GM19328 (cell line): ENCODE data around the gene OR2T3.
"Not testable (repeated sequence)": the region's sequence is repeated elsewhere in the genome, so short reads cannot be mapped to it uniquely, and the experiment has no call there.

Experiments
- ATAC-seq: cut with Tn5 transposase; IDR thresholded peaks from one replicate; pipeline ENCODE4 v1.9.1; 2021; ENCODE audit warnings: mild to moderate bottlenecking, moderate library complexity; ENCODE audit not compliant: unreplicated experiment

OR2T3 gene, protein sequence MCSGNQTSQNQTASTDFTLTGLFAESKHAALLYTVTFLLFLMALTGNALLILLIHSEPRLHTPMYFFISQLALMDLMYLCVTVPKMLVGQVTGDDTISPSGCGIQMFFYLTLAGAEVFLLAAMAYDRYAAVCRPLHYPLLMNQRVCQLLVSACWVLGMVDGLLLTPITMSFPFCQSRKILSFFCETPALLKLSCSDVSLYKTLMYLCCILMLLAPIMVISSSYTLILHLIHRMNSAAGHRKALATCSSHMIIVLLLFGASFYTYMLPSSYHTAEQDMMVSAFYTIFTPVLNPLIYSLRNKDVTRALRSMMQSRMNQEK

DNA sequence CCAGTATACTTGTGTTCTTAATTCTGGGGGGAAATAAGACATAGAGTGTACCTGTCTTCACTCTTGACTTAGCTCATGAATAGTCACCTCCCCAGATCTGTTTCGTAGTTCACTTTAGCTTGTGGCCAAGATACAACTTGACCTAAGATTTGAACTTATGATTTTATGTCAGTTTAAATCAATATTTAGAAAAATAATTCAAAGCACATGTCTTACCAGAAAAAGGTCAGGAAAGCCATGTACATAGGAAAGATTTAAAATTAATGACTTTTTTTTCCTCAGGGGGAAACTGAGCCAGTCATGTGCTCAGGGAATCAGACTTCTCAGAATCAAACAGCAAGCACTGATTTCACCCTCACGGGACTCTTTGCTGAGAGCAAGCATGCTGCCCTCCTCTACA lies at the start of gene OR2T3:
OR2T3 (plus strand) TSS at position 301 of the 400 bp plus-strand sequence; CDS start at position 301, 0 bp downstream.
- ATAC-seq: not testable (repeated sequence)

DNA sequence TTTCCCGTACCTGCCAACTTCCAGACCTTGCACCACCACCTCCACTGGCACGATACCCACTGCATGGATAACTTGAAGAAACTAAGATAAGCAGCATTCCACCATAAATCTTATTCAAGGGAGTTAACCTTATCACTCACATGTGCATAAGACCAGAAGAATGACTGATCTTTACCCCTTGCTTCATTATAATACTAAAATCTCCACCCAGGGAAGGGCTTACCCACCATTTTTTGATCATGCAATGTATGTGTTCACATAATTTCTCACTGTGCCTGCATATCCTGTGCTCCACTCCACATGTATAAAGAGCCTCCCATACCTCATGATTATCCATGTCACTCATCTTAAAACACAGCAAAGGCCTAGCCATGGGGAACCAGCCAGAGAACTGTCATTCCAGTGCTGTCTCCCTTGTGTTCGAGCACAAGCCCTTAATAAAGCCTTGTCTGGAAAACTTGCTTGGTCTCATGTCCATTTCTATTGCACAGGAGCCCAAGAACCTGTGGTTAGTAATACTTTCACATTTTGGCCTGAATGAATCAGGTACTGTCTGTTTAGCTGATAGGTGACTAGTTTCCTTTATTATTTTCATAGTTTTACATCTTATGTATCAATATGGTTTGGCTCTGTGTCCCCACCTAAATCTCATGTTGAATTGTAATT lies 45.5 kb upstream of the OR2T3 start:
- ATAC-seq: peak; percentile 30

DNA sequence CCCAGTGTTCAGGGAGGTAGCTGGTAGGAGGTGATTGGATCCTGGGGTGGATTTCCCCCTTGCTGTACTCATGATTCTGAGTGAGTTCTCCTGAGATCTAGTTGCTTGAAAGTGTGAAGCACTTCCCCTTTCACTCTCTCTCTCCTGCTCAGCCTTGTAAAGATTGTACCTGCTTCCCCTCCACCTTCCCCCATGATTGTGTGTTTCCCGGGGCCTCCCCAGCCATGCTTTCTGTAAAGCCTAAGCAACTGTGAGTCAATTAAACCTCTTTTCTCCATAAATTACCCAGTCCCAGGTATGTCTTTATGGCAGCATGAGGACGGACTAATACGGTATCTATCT lies 45.0 kb upstream of the OR2T3 start:
- ATAC-seq: peak; percentile 95

DNA sequence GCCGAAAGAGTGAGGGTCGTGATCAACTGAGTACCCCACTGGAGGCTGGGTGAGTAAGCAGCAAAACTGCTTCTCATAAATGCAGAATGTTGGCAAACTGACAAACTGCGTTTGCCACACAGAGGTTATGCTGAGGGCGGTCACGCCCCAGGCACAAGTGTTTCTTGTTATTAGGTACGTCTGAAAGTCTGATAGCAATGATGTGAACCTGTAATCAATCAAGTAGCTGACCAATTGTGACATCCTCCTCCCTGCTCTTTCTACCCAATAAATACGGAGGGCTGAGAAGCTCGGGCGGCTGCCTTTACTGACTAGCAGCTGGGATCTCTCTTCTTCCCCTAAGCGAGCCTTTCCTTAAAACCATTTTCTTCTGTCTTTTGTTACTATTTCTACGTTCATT lies 41.5 kb upstream of the OR2T3 start:
- not testable (repeated sequence) for ATAC-seq

DNA sequence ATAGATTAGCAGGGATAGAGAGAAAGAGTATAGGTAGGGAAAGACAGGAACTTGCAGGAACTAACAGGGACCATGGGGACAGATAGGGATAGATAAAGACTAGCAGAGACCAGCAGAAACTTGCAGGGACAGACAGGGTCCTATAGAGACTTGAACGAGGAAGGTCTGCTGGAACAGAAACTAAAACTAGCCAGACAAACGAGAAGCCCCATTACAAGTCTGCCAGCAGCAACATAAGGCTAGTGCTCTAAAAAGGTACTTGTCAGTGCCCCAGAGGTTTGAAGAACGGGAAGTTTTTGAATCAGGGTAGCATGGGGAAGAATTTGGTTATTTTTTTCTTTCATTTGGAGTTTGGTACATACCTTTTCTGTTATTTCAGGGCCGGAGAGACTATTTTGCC lies 41.0 kb upstream of the OR2T3 start:
- not testable (repeated sequence) for ATAC-seq

DNA sequence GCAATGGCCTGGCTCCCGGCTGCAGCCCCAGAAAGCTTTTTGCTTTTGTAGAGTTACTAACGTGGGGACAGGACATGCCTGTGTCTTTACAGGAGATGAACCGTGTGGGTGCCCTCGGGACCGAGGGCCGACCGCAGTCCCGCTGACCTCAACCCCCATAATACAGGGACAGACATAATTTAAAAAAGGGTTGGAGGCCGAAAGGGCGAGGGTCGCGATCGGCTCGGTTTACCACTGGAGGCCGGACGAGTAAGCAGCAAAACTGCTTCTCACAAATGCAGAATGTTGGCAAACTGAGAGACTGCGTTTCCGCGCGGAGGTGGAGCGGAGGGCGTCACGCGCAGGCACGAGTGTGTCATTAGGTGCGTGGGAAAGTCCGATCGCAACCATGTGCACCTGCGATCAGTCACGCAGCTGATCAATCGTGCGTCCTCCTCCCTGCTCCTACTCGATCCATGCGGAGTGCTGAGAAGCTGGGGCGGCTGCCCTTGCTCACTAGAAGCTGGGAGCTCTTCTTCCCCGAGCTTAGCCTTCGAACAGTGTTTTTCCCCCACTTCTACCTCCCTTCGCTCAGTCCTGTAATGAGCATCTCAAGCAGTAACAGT lies 39.2 kb upstream of the OR2T3 start:
- ATAC-seq: not testable (repeated sequence)

DNA sequence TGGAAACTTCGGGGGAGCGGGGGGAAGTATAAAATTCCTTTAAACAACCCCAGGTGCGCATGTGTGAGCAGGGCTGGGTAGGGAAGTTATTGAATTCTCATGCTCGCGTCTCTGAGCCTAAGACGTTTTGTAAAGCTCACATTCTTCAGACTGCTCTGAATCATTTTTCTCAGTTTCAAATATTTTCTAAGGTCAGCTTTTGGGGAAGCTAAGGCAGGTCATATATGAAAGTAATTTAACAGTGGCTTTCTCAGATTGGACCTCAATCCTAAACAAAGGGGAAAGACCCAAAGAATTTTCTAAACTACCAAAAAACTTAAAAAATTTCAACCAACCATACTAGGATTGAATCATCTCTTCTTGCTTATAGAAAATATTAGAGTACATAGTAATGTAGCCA lies 38.2 kb upstream of the OR2T3 start:
- not testable (repeated sequence) for ATAC-seq

DNA sequence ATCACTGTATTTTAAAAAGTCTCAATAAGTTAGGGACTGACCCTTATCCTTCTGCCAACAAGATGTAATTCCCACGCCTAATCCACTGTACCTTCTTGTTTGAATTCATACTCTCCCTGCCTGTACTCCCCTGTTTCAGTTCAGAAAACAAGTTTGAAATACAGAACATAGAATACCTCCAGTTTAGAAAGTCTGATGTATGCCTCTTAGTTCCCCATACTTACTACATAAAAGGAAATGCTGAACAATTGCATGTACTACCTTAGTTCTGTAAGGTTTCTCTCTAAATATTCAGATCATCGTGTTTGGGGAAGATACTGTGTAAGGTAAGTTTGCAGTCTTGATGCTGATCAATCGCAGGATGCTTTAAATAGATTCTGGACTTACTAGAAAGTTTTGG lies 36.8 kb upstream of the OR2T3 start:
- ATAC-seq: peak; percentile 44

DNA sequence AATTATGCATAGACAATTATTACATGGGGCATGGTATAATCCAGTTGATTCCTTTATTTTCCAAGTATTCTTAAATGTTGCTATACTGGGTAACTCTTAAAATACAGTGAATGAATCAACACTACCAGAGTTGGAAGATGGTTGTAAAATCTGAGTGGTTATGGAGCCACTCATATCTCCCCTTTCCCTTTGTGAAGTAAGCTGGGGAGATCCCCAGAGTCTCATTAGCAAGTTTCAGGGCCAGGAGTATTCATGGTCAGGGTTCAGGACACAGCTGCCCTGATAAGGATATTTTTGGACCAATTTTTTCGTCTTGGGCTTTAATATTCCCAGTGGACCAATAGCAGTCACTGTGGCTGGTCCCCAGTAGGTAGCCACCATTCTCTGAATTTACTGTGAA lies 34.5 kb upstream of the OR2T3 start:
- not testable (repeated sequence) for ATAC-seq

DNA sequence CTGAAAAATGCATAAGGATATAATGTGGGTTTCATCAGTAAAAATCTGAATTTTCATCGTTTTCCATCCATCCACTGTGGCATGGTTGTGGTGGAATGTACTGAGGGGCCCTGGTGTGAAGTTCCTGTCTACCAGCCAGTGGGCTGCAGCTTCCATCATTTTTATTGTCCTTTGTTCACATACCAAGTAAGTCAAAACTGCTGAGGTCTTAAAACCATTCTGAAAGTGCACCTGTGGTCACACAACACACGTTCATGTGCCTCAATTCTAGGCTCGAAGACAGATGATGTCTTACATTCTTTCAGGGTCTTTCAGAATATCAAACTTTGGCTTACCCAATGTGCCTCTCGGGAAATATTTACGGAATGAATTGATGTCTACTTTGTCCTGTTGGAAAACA lies 33.9 kb upstream of the OR2T3 start:
- ATAC-seq: not testable (repeated sequence)

DNA sequence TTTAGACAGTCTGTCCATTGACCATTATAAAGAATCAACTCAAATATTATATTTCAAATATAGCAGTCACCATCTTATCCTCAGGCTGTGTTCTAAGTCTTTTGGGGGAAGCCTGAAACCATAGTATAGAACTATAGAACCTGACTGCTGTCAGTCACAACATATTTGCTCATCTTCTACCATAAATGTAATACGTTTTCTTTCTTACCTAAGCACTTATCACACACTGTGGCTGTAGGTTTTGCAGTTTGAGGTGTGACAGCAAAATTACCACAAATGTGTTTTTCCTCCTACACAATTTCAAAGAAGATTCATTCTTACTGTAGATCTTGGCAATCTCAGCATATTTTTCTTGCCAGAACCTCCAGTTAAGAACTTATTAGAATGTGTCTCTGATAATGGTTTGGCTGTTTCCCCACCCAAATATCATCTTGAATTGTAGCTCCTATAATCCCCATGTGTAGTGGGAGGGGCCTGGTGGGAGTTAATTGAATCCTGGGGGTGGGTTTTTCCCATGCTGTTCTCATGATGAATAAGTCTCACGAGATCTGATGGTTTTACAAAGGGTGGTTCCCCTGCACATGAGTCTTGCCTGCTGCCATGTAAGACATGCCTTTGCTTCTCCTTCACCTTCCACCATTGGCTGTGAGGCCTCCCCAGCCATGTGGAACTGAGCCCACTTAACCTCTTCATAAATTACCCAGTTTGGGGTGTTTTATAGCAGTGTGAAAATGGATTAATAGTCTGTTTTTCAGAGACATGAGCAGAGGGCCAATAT lies 30.5 kb upstream of the OR2T3 start:
- not testable (repeated sequence) for ATAC-seq

DNA sequence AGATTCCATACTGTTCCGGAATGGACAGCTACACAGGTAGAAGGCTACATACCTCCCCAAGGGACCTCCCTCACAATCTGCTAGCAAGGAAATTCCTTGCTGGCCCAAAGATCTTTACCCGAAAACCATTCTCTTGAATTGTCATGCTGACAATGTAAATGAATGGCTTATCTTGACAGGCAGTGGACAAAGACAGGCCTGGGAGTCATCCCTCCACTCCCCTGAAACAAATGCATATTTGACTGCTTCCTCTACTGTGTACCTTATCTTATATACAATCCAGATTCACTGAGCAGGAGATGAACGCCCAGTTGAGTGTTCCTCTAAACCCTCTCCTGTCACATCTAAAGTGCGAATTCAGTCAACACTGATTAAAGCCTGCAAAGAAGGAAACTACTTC lies 28.5 kb upstream of the OR2T3 start:
- not testable (repeated sequence) for ATAC-seq

DNA sequence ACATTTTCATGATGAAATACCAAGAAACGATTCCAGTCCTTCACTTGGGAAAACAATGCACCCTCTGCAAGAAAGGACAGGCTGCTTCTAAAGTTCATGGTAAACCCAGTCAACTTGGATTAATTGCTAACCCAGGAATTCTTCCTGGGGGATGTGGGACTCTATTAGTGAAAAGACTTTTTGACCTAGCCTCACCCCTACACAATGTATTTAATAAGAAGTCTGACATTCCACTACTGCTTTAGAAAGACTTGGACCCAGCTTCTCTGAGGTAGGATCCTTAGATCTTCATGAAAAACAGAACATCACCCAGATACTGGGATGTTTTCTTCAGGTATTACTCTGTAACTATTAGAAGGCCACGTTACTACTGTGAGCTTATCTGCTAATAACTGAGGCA lies 27.8 kb upstream of the OR2T3 start, which contains the start of gene OR2T2:
OR2T2 (plus strand) TSS at position 239 of the 400 bp plus-strand sequence. CDS start 7,161 bp downstream, outside the sequence.
- ATAC-seq: not testable (repeated sequence)

DNA sequence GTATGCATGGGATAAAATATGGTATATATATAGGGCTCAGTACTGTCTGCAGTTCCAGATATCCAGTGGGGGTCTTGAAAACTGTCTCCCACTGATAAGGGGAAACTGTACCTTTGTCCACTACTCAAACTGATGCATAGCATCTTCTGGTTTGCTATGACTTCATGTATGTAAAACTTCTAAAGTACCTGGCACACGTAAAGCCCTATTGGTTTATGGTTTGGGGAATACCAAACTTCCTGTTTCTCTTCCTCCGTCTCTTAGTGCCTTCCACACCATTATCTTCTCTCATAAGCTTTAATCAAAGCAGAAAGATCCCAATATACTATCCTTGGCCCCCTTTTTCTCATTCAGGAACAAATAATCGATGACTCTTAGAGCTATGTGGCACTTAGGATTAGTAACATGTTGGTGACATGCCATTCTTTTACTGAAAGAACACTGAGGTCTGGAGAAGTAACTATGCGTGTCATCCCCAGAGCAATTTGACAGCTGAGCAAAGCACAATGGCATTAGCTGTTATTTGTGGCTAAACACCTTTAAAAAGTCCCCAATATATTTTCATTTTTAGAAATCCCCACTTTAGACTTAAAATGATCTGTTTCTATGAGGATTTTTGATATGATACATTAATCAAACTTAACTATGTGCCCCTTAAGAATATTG lies 24.6 kb upstream of the OR2T3 start:
- ATAC-seq: peak; percentile 47

DNA sequence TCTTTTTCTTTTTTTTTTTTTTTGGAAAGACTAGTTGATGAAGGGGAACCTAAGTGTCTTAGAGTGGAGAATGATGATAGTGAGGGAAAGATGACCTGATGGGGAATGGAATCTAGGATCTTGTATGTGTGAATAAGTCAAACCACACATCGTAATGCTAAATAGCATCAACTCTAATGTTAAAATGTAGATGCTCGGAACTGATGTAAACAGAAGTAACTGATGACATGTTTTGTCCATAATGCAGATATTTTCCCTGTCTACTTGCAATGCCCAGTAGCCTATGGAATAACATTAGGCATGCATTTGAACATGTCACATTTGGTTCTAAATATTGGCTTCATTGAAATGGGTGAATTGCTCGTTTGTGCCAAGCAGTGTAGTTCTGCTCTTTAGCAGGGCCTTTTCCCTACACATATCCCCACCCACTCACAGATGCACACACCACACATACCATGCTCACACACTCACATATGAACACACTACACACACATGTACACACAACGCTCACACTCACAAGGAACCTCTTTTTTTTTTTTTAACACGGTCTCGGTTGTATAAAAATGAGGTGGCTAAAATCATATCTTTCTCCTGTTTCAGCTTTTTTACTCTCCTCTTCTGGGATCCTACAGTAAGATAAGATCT lies 23.2 kb upstream of the OR2T3 start:
- not testable (repeated sequence) for ATAC-seq

DNA sequence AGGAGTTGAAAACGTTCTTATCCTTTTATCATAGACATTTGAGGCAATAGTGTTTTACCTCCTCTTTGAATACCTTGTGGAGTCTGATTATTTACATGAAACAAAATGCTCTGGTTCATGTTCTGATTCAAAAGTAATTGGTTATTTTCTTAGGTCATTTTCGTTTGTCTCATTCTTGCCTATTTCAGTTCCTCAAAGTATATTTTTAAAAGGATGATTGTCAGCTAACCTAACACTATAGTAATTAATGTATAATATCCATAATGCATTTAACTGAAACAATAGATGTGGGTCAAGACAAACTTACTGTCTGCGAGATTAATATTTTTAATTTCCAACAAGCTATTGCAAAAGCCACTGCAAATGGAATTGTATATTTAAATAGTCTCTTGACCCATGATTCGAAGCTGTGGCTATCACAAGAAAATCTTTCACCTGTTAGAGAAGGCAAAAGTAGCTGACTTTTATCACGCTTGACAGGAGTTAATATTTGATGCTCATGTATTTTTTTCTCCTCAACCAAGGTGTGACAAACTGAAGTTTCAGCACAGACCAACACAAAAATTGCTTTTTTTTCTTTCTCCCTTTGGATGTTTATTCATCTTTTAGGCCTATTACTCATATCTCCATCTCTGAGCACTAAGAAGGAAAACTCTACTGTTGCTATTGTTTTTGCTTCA lies 22.5 kb upstream of the OR2T3 start:
- peak; percentile 51 for ATAC-seq

DNA sequence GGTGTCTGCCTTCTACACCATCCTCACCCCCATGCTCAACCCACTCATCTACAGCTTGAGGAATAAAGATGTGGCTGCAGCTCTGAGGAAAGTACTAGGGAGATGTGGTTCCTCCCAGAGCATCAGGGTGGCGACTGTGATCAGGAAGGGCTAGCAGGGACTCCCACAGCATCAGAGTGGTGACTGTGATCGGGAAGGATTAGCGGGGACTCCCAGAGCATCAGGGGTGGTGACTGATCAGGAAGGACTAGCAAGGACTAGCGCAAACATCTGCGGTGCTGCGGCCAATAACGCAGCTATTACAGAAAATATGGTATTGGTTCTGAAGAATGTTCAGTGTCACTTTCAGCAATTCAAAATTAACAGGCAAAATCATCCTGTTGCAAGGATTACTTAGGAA lies 19.5 kb upstream of the OR2T3 start:
- not testable (repeated sequence) for ATAC-seq

DNA sequence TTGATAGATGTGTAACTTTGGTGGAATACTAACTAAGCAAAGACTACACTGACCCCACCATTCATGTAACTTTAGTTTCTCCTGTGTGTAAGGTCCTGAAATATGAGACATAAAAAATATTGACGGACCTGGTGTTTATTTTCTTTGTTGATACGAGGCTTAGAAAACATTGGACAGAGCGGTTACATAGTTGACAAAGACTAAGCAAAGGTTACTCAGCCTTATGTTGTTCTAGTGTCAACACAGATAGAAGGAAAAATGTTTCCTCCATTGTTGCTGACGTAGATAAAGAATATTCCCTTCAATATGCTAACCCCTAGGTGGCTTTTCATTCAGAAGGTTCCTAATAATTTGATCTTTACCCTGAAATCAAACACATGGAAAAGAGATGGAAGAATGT lies 18.1 kb upstream of the OR2T3 start:
- ATAC-seq: not testable (repeated sequence)

DNA sequence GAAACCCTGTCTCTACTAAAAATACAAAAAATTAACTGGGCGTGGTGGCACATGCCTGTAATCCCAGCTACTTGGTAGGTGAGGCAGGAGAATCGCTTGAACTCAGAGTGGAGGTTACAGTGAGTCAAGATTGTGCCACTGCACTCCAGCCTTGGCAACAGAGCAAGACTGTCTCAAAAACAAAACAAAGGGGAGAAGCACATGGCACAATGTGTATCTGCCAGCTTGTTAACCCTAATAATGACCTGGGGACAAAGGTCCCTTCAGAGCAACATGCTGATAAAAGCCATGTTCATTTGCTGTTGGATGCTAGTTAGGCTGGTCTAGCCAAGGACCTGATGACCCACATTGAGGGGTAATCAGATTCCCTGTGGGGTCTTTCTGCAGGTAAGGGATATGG lies 16.5 kb upstream of the OR2T3 start:
- ATAC-seq: not testable (repeated sequence)
